HG02759 (cell line): Measurements from ENCODE around the gene PHF2.

Experiments used
- ATAC-seq: cut with Tn5 transposase; IDR thresholded peaks from one replicate; pipeline ENCODE4 v1.9.1; 2021; ENCODE audit warnings: mild to moderate bottlenecking, moderate library complexity; ENCODE audit not compliant: unreplicated experiment

PHF2 gene

GRCh38 chr9:93648836-93649235 lies 72.5 kb downstream of the PHF2 start:
- ATAC-seq, result no peak

GRCh38 chr9:93649610-93650261 lies 73.4 kb downstream of the PHF2 start:
- ATAC-seq, result no peak

GRCh38 chr9:93650448-93650847 lies 74.1 kb downstream of the PHF2 start:
- no peak for ATAC-seq

- ATAC-seq, result no peak
These were observed 75.2 kb downstream of the PHF2 start for GRCh38 chr9:93651521-93651950.

- ATAC-seq, result no peak
These were observed 76.5 kb downstream of the PHF2 start for GRCh38 chr9:93652604-93653592.

GRCh38 chr9:93653760-93654159 lies 77.4 kb downstream of the PHF2 start:
- ATAC-seq, result no peak

GRCh38 chr9:93654351-93654961 lies 78.1 kb downstream of the PHF2 start:
- no peak for ATAC-seq

GRCh38 chr9:93655621-93656425 lies 79.4 kb downstream of the PHF2 start:
- ATAC-seq, result no peak

- ATAC-seq, result no peak
These were observed 80.2 kb downstream of the PHF2 start for GRCh38 chr9:93656426-93657239.

- no peak for ATAC-seq
These were observed 81.1 kb downstream of the PHF2 start for GRCh38 chr9:93657331-93658111.

- ATAC-seq, result no peak
These were observed 82.0 kb downstream of the PHF2 start for GRCh38 chr9:93658184-93658925.

GRCh38 chr9:93659044-93659836 lies 82.9 kb downstream of the PHF2 start:
- ATAC-seq, result no peak

GRCh38 chr9:93659837-93660177 lies 83.4 kb downstream of the PHF2 start:
- ATAC-seq, result no peak

GRCh38 chr9:93660352-93661046 lies 84.1 kb downstream of the PHF2 start:
- no peak for ATAC-seq

- no peak for ATAC-seq
These were observed 85.2 kb downstream of the PHF2 start for GRCh38 chr9:93661591-93661990.

- no peak for ATAC-seq
These were observed 85.7 kb downstream of the PHF2 start for GRCh38 chr9:93662016-93662638.
